Measurements from ENCODE around the gene TXN2.

- TF ChIP-seq ZNF114 (CRISPR knock-in tag; IDR thresholded peaks at IDR 0.05) (no peak), CTCF (conservative IDR thresholded peaks at IDR 0.05; ENCODE audit: low read depth in 2 of 2) (no peak), ZNF331 (CRISPR knock-in tag; IDR thresholded peaks at IDR 0.05; ENCODE audit: low read depth) (no peak), ZNF462 (CRISPR knock-in tag; IDR thresholded peaks at IDR 0.05) (no peak), POLR2AphosphoS5 (IDR thresholded peaks at IDR 0.05; ENCODE audit: low read depth) (no peak), EZH2phosphoT487 (IDR thresholded peaks at IDR 0.05; ENCODE audit: unreplicated experiment) (no peak), REST (IDR thresholded peaks at IDR 0.05; ENCODE audit: unreplicated experiment) (no peak), EZH2 (IDR thresholded peaks at IDR 0.05; ENCODE audit: low read depth, unreplicated experiment) (no peak), STAT1 (IDR thresholded peaks at IDR 0.05; ENCODE audit: unreplicated experiment) (no peak), CREB1 (CRISPR knock-in tag; IDR thresholded peaks at IDR 0.05; ENCODE audit: low read depth) (no peak)
Measured at GRCh38 chr22:36480941-36481392, 473 bp downstream of the TXN2 start.

Measured in GM23338 (cell line).